ENCODE measurements around the gene SLC22A17. TPM values are rescaled to one million over a fixed set of nuclear protein-coding genes. Genes with fewer than 3 reads are reported as not detected.

Gene SLC22A17
- total RNA-seq, 1 donor = 5.6 TPM

GRCh38 chr14:23359722-23360447 is 7.2 kb upstream of the SLC22A17 start:
- H3K9me3 ChIP-seq (ENCODE audit: low read depth, low read length) = no peaks in the 10 kb centered on the region
- H3K4me3 ChIP-seq (ENCODE audit: low read length) = no peak overlapping the region
- H3K27me3 ChIP-seq (ENCODE audit: insufficient read depth, low read length) = peaks cover 15% of the 10 kb centered on the region
- no peaks in the 10 kb centered on the region for H3K4me1 ChIP-seq (ENCODE audit: insufficient read depth, low read length)

GRCh38 chr14:23359167-23359626 is 6.5 kb upstream of the SLC22A17 start:
- H3K4me1 ChIP-seq (ENCODE audit: insufficient read depth, low read length) = no peaks in the 10 kb centered on the region
- H3K27me3 ChIP-seq (ENCODE audit: insufficient read depth, low read length) = peaks cover 14% of the 10 kb centered on the region
- no peaks in the 10 kb centered on the region for H3K9me3 ChIP-seq (ENCODE audit: low read depth, low read length)
- H3K4me3 ChIP-seq (ENCODE audit: low read length) = no peak overlapping the region

GRCh38 chr14:23358553-23359166 is 6.0 kb upstream of the SLC22A17 start:
- no peak overlapping the region for H3K4me3 ChIP-seq (ENCODE audit: low read length)
- H3K9me3 ChIP-seq (ENCODE audit: low read depth, low read length) = no peaks in the 10 kb centered on the region
- peaks cover 14% of the 10 kb centered on the region for H3K27me3 ChIP-seq (ENCODE audit: insufficient read depth, low read length)
- H3K4me1 ChIP-seq (ENCODE audit: insufficient read depth, low read length) = no peaks in the 10 kb centered on the region

- Histone ChIP-seq H3K9me3 (ENCODE audit: low read depth, low read length) (no peaks in the 10 kb centered on the region), H3K27me3 (ENCODE audit: insufficient read depth, low read length) (peaks cover 19% of the 10 kb centered on the region), H3K4me1 (ENCODE audit: insufficient read depth, low read length) (no peaks in the 10 kb centered on the region), H3K4me3 (ENCODE audit: low read length) (no peak overlapping the region)
Measured at GRCh38 chr14:23358042-23358441, 5.4 kb upstream of the SLC22A17 start.

GRCh38 chr14:23357261-23357660 is 4.6 kb upstream of the SLC22A17 start:
- Histone ChIP-seq H3K27me3 (ENCODE audit: insufficient read depth, low read length) (peaks cover 25% of the 10 kb centered on the region), H3K9me3 (ENCODE audit: low read depth, low read length) (no peaks in the 10 kb centered on the region), H3K4me3 (ENCODE audit: low read length) (no peak overlapping the region), H3K4me1 (ENCODE audit: insufficient read depth, low read length) (peaks cover under 1% of the 10 kb centered on the region)

- H3K9me3 ChIP-seq (ENCODE audit: low read depth, low read length) = no peaks in the 10 kb centered on the region
- H3K27me3 ChIP-seq (ENCODE audit: insufficient read depth, low read length) = peaks cover 31% of the 10 kb centered on the region
- peaks cover 6% of the 10 kb centered on the region for H3K4me1 ChIP-seq (ENCODE audit: insufficient read depth, low read length)
- H3K4me3 ChIP-seq (ENCODE audit: low read length) = no peak overlapping the region
Measured at GRCh38 chr14:23356662-23357061, 4.0 kb upstream of the SLC22A17 start.

GRCh38 chr14:23355871-23356435 is 3.3 kb upstream of the SLC22A17 start:
- Histone ChIP-seq H3K4me3 (ENCODE audit: low read length) (no peak overlapping the region), H3K27me3 (ENCODE audit: insufficient read depth, low read length) (peaks cover 38% of the 10 kb centered on the region), H3K9me3 (ENCODE audit: low read depth, low read length) (no peaks in the 10 kb centered on the region), H3K4me1 (ENCODE audit: insufficient read depth, low read length) (peaks cover 8% of the 10 kb centered on the region)

- peaks cover 45% of the 10 kb centered on the region for H3K27me3 ChIP-seq (ENCODE audit: insufficient read depth, low read length)
- peaks cover 8% of the 10 kb centered on the region for H3K4me1 ChIP-seq (ENCODE audit: insufficient read depth, low read length)
- no peaks in the 10 kb centered on the region for H3K9me3 ChIP-seq (ENCODE audit: low read depth, low read length)
- no peak overlapping the region for H3K4me3 ChIP-seq (ENCODE audit: low read length)
Measured at GRCh38 chr14:23354990-23355389, 2.3 kb upstream of the SLC22A17 start.

GRCh38 chr14:23353433-23353780 is 720 bp upstream of the SLC22A17 start:
- Histone ChIP-seq H3K9me3 (ENCODE audit: low read depth, low read length) (no peaks in the 10 kb centered on the region), H3K4me1 (ENCODE audit: insufficient read depth, low read length) (peaks cover 8% of the 10 kb centered on the region), H3K27me3 (ENCODE audit: insufficient read depth, low read length) (peaks cover 45% of the 10 kb centered on the region), H3K4me3 (ENCODE audit: low read length) (no peak overlapping the region)

- H3K27me3 ChIP-seq (ENCODE audit: insufficient read depth, low read length) = peaks cover 45% of the 10 kb centered on the region
- peaks cover 8% of the 10 kb centered on the region for H3K4me1 ChIP-seq (ENCODE audit: insufficient read depth, low read length)
- H3K9me3 ChIP-seq (ENCODE audit: low read depth, low read length) = no peaks in the 10 kb centered on the region
- H3K4me3 ChIP-seq (ENCODE audit: low read length) = peak overlapping the region; percentile 20
Measured at GRCh38 chr14:23351681-23352505, 794 bp downstream of the SLC22A17 start.

- no peak overlapping the region for H3K4me3 ChIP-seq (ENCODE audit: low read length)
- peaks cover 38% of the 10 kb centered on the region for H3K27me3 ChIP-seq (ENCODE audit: insufficient read depth, low read length)
- H3K9me3 ChIP-seq (ENCODE audit: low read depth, low read length) = no peaks in the 10 kb centered on the region
- H3K4me1 ChIP-seq (ENCODE audit: insufficient read depth, low read length) = peaks cover 8% of the 10 kb centered on the region
Measured at GRCh38 chr14:23349156-23349845, 3.4 kb downstream of the SLC22A17 start.

GRCh38 chr14:23348297-23348655 is 4.4 kb downstream of the SLC22A17 start:
- H3K4me3 ChIP-seq (ENCODE audit: low read length) = no peak overlapping the region
- no peaks in the 10 kb centered on the region for H3K9me3 ChIP-seq (ENCODE audit: low read depth, low read length)
- peaks cover 28% of the 10 kb centered on the region for H3K27me3 ChIP-seq (ENCODE audit: insufficient read depth, low read length)
- H3K4me1 ChIP-seq (ENCODE audit: insufficient read depth, low read length) = peaks cover 8% of the 10 kb centered on the region

GRCh38 chr14:23347406-23348296 is 5.0 kb downstream of the SLC22A17 start:
- H3K4me1 ChIP-seq (ENCODE audit: insufficient read depth, low read length) = peaks cover 8% of the 10 kb centered on the region

More at GRCh38 chr14:23347406-23348296, 5.0 kb downstream of the SLC22A17 start:
- H3K27me3 ChIP-seq (ENCODE audit: insufficient read depth, low read length) = peaks cover 22% of the 10 kb centered on the region
- H3K4me3 ChIP-seq (ENCODE audit: low read length) = no peak overlapping the region
- no peaks in the 10 kb centered on the region for H3K9me3 ChIP-seq (ENCODE audit: low read depth, low read length)

Measured in mononuclear cell (primary cell).